ENCODE results near the gene BDKRB2. TPM values are rescaled to one million over a fixed set of nuclear protein-coding genes. Genes with fewer than 3 reads are reported as not detected.

Gene BDKRB2
- total RNA-seq, 1 experiment from 2014 or later = 0.49 TPM

- no peaks in the 10 kb centered on the region for H3K9me2 ChIP-seq (ENCODE audit: insufficient read depth)
- ChIA-PET CTCF (no interaction called here), RAD21 (ENCODE audit: low non-redundant PET in 1 of 2, low total read pairs in 2 of 2, uncharacterized antibody in 2 of 2, unreplicated experiment in 2 of 2) (no interaction called here), POLR2A (no interaction called here)
- no peak overlapping the region for H3K4me3 ChIP-seq (replicated peaks in 1 of 2; ENCODE audit: low read depth in 1 of 2, low read length in 2 of 2)
- H3K9me3 ChIP-seq (ENCODE audit: control insufficient read depth in 1 of 2, insufficient read depth in 1 of 2, low read depth in 1 of 2, low read length in 2 of 2) = no peaks in the 10 kb centered on the region
- intact Hi-C loops (cut with micrococcal nuclease) = no loop called here
- ATAC-seq = no peak
- H3K9ac ChIP-seq (ENCODE audit: low read length) = no peak overlapping the region
- no peaks in the 10 kb centered on the region for H3K79me2 ChIP-seq (ENCODE audit: insufficient read depth, low read length)
- no peaks in the 10 kb centered on the region for H3K36me3 ChIP-seq (ENCODE audit: control insufficient read depth in 1 of 2, insufficient read depth in 2 of 2, low read length in 2 of 2)
- no peak for DNase-seq (ENCODE audit: low read depth, low spot score)
- no peak overlapping the region for H2AFZ ChIP-seq (ENCODE audit: low read depth, low read length, poor library complexity, severe bottlenecking)
- no peak overlapping the region for H3K4me2 ChIP-seq (ENCODE audit: low read length)
- H3K27me3 ChIP-seq (ENCODE audit: insufficient read depth, low read length) = peaks cover 19% of the 10 kb centered on the region
- H3K27ac ChIP-seq (ENCODE audit: low read depth, low read length) = no peak overlapping the region
- BruUV-seq (replicated peaks) = no TSS peak
- TF ChIP-seq CBX3 (IDR thresholded peaks at IDR 0.05; ENCODE audit: low read depth) (no peak), CEBPB (IDR thresholded peaks at IDR 0.05; ENCODE audit: low read depth) (no peak), ELF1 (IDR thresholded peaks at IDR 0.05; ENCODE audit: borderline replicate concordance, low read depth) (no peak), ZNF274 (IDR thresholded peaks at IDR 0.05; ENCODE audit: low read depth, low read length) (no peak), SRF (IDR thresholded peaks at IDR 0.05; ENCODE audit: low read depth) (no peak), ZBTB33 (IDR thresholded peaks at IDR 0.05; ENCODE audit: extremely low read depth, insufficient replicate concordance, low read length) (no peak), JUND (IDR thresholded peaks at IDR 0.05) (no peak), RAD21 (IDR thresholded peaks at IDR 0.05; ENCODE audit: low read depth) (no peak), EZH2 (IDR thresholded peaks at IDR 0.05) (no peak), ATF3 (IDR thresholded peaks at IDR 0.05) (no peak), ZFX (IDR thresholded peaks at IDR 0.05) (no peak), POLR2AphosphoS5 (IDR thresholded peaks at IDR 0.05; ENCODE audit: low read depth, low read length) (no peak)
- TF ChIP-seq, protein P1, sequence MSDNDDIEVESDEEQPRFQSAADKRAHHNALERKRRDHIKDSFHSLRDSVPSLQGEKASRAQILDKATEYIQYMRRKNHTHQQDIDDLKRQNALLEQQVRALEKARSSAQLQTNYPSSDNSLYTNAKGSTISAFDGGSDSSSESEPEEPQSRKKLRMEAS (IDR thresholded peaks at IDR 0.05) = no peak
- no peaks in the 10 kb centered on the region for H4K20me1 ChIP-seq (ENCODE audit: insufficient read depth)
- peaks cover 0 to 8% of the 10 kb centered on the region in 2 experiments; a peak in 2 of 4 replicates for H3K4me1 ChIP-seq (ENCODE audit: control insufficient read depth in 1 of 2, insufficient read depth in 2 of 2, low read length in 2 of 2)
Observed at GRCh38 chr14:96170961-96171592, 33.6 kb upstream of the BDKRB2 start.

Data from HCT116 (cell line).